Upper lobe of right lung (tissue), 1 donor: ENCODE data around the gene TMEM59L. TPM values are rescaled to one million over a fixed set of nuclear protein-coding genes. Genes with fewer than 3 reads are reported as not detected.

ENCODE experiments used
- ATAC-seq: fragments of 200-7000 bp; cut with Tn5 transposase; one replicate; pipeline ENCODE4 v1.9.1; 2020; ENCODE audit warnings: mild to moderate bottlenecking, moderate library complexity
- DNase-seq: peaks from one replicate; pipeline ENCODE4 v3.0.0-alpha.2; 2020
- H3K27ac ChIP-seq: fragments of 200-600 bp; one replicate; pipeline ENCODE4 v1.8.0; 2022
- H3K27me3 ChIP-seq: fragments of 200-600 bp; one replicate; pipeline ENCODE4 v1.8.0; 2022; ENCODE audit warnings: mild to moderate bottlenecking
- H3K36me3 ChIP-seq: fragments of 200-600 bp; one replicate; pipeline ENCODE4 v1.8.0; 2022
- H3K4me1 ChIP-seq: fragments of 200-600 bp; one replicate; pipeline ENCODE4 v1.8.0; 2022
- H3K4me3 ChIP-seq: fragments of 200-600 bp; one replicate; pipeline ENCODE4 v1.8.0; 2022; ENCODE audit warnings: mild to moderate bottlenecking
- H3K9me3 ChIP-seq: fragments of 200-600 bp; one replicate; pipeline ENCODE4 v1.8.0; 2022
- CTCF ChIP-seq: fragments of 200-600 bp; IDR thresholded peaks from one replicate; pipeline ENCODE4 v1.8.0; 2022; ENCODE audit warnings: antibody characterized with exemption
- intact Hi-C: fragments of 100-400 bp; cut with DNase I; formaldehyde crosslinking; loops from one replicate; pipeline ENCODE4 v1.11.0; 2022
- total RNA-seq: library from RNA; stranded (reverse); fragmentation: NEBNext Ultra II Directional; extraction: Animal tissue kit (Norgen Biotek cat#: 25700); gene quantifications from one replicate; pipeline ENCODE4 v1.2.1, GENCODE V29; 2021
- donor health status: DM: no; HTN: yes; CAD: no; lungs with severe emphysema.

TMEM59L gene
- total RNA-seq, 1 donor from 2014 or later: 2.2 TPM

- Histone ChIP-seq H3K36me3 (peaks cover 29% of the 10 kb centered on the region), H3K27ac (no peak overlapping the region), H3K27me3 (no peaks in the 10 kb centered on the region), H3K4me3 (no peak overlapping the region), H3K9me3 (no peaks in the 10 kb centered on the region), H3K4me1 (peaks cover 23% of the 10 kb centered on the region)
- no peak for TF ChIP-seq CTCF
- no peak for DNase-seq
- no peak for ATAC-seq
- intact Hi-C loops: no loop called here
These were observed 50.5 kb downstream of the TMEM59L start for GRCh38 chr19:18662972-18663732.

- Histone ChIP-seq H3K4me1 (peaks cover 16% of the 10 kb centered on the region), H3K36me3 (peaks cover 38% of the 10 kb centered on the region), H3K27ac (no peak overlapping the region), H3K4me3 (no peak overlapping the region), H3K27me3 (no peaks in the 10 kb centered on the region), H3K9me3 (no peaks in the 10 kb centered on the region)
- DNase-seq (no peak), ATAC-seq (no peak)
- intact Hi-C loops: no loop called here
- no peak for TF ChIP-seq CTCF
These were observed 51.4 kb downstream of the TMEM59L start for GRCh38 chr19:18663940-18664530.

DNA sequence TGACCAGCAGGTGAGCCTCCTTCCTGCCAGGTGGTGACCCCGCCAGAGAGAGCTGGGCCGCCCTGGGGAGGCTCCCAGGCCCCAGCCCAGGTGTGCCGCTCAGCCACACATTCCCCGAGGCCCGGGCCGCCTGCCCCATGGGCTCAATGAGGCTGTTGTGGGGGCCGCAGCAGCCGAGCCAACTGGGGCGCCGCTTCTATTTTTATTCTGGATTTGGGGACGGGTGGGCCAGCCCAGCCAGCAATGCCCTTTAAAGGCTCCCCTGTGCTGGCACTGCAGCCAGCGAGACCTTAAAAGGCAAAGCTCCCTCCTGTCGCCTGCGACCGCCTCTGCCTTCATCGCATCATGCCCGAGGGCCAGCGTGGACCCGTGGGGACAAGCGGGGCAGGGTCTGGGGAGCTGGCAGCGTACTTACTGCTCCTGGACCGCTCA lies 53.1 kb downstream of the TMEM59L start:
- no peak for TF ChIP-seq CTCF
- intact Hi-C loops: no loop called here
- no peak for ATAC-seq
- Histone ChIP-seq H3K4me1 (no peaks in the 10 kb centered on the region), H3K9me3 (no peaks in the 10 kb centered on the region), H3K4me3 (no peak overlapping the region), H3K27me3 (no peaks in the 10 kb centered on the region), H3K27ac (no peak overlapping the region), H3K36me3 (peaks cover 41% of the 10 kb centered on the region)
- no peak for DNase-seq

- DNase-seq: no peak
- ATAC-seq: no peak
- intact Hi-C loops: no loop called here
- H3K27ac ChIP-seq: no peak overlapping the region
- peaks cover 41% of the 10 kb centered on the region for H3K36me3 ChIP-seq
- H3K27me3 ChIP-seq: no peaks in the 10 kb centered on the region
- no peak overlapping the region for H3K4me3 ChIP-seq
- no peaks in the 10 kb centered on the region for H3K4me1 ChIP-seq
- TF ChIP-seq CTCF: no peak
- no peaks in the 10 kb centered on the region for H3K9me3 ChIP-seq
These were observed 53.6 kb downstream of the TMEM59L start for GRCh38 chr19:18666317-18666716.

- TF ChIP-seq CTCF: no peak
- Histone ChIP-seq H3K9me3 (no peaks in the 10 kb centered on the region), H3K27ac (no peak overlapping the region), H3K36me3 (peaks cover 41% of the 10 kb centered on the region), H3K27me3 (no peaks in the 10 kb centered on the region), H3K4me1 (no peaks in the 10 kb centered on the region), H3K4me3 (no peak overlapping the region)
- ATAC-seq: no peak
- no peak for DNase-seq
- intact Hi-C loops: no loop called here
These were observed 54.1 kb downstream of the TMEM59L start for GRCh38 chr19:18666784-18667183.
